IMR-90 (cell line): ENCODE results near the gene SOX5. TPM values are rescaled to one million over a fixed set of nuclear protein-coding genes. Genes with fewer than 3 reads are reported as not detected.

Source experiments
- ATAC-seq: fragments of 200-7000 bp; cut with Tn5 transposase; 2 replicates; pipeline ENCODE4 v1.9.1; 2020; ENCODE audit warnings: low read depth, mild to moderate bottlenecking, moderate library complexity
- BruUV-seq: library from RNA; stranded (reverse); fragments of 400-500 nt; replicated peaks from 2 replicates; lab custom pipeline; 2021; lab: Mats Ljungman, UMichigan
- CTCF ChIA-PET: fragments of 300-600 bp; formaldehyde crosslinking; extraction: SDS; loops from one replicate; lab custom pipeline; 2021; ENCODE audit warnings: antibody characterized with exemption; lab: Yijun Ruan, JAX
- POLR2A ChIA-PET: fragments of 300-600 bp; sonication (Branson Sonifier 250); formaldehyde crosslinking; loops from one replicate; lab custom pipeline; 2022; ENCODE audit warnings: antibody characterized with exemption; ENCODE audit not compliant: unreplicated experiment; lab: Charles Lee
- DNase-seq: peaks from one replicate; pipeline ENCODE4 v3.0.0; 2013
- H2AFZ ChIP-seq: replicated peaks from 2 replicates; pipeline ENCODE3; 2013; ENCODE audit warnings: low read length, mild to moderate bottlenecking; ENCODE audit not compliant: poor library complexity
- H2AK5ac ChIP-seq: 2 replicates; pipeline ENCODE4 v1.6.1; 2013; ENCODE audit warnings: low read depth, low read length, inconsistent platforms
- H2AK9ac ChIP-seq: replicated peaks from 2 replicates; pipeline ENCODE3; 2013; ENCODE audit warnings: mild to moderate bottlenecking, low read depth, low read length, moderate library complexity; ENCODE audit not compliant: poor library complexity
- H2BK120ac ChIP-seq: 2 replicates; pipeline ENCODE4 v1.6.1; 2013; ENCODE audit warnings: low read depth, low read length, inconsistent platforms
- H2BK15ac ChIP-seq: 3 replicates; pipeline ENCODE4 v1.6.1; 2013; ENCODE audit warnings: low read depth, low read length, inconsistent platforms
- H2BK20ac ChIP-seq: 2 replicates; pipeline ENCODE4 v1.6.1; 2013; ENCODE audit warnings: low read depth, mild to moderate bottlenecking, inconsistent platforms, low read length, moderate library complexity
- H2BK5ac ChIP-seq: 2 replicates; pipeline ENCODE4 v1.6.1; 2013; ENCODE audit warnings: mild to moderate bottlenecking, low read depth, low read length, inconsistent platforms; ENCODE audit not compliant: poor library complexity, severe bottlenecking
- H3K14ac ChIP-seq: replicated peaks from 2 replicates; pipeline ENCODE4 v1.6.1; 2013; ENCODE audit warnings: low read depth, low read length, inconsistent platforms
- H3K18ac ChIP-seq: 2 replicates; pipeline ENCODE4 v1.6.1; 2013; ENCODE audit warnings: low read depth, low read length, control low read depth
- H3K23ac ChIP-seq: 2 replicates; pipeline ENCODE4 v1.6.1; 2013; ENCODE audit warnings: low read depth, low read length, inconsistent platforms
- H3K27ac ChIP-seq: 2 replicates; pipeline ENCODE4 v1.5.1; 2013; ENCODE audit warnings: mild to moderate bottlenecking, control low read depth, low read length; ENCODE audit not compliant: insufficient read depth
- H3K27me3 ChIP-seq: 2 replicates; pipeline ENCODE4 v1.6.1; 2013; ENCODE audit warnings: low read length; ENCODE audit not compliant: control insufficient read depth, insufficient read depth
- H3K36me3 ChIP-seq: 2 replicates; pipeline ENCODE4 v1.6.1; 2013; ENCODE audit warnings: low read length, mixed read lengths; ENCODE audit not compliant: control insufficient read depth, insufficient read depth
- H3K4ac ChIP-seq: 2 replicates; pipeline ENCODE4 v1.6.1; 2013; ENCODE audit warnings: low read depth, low read length, inconsistent platforms
- H3K4me1 ChIP-seq: 2 replicates; pipeline ENCODE4 v1.6.1; 2013; ENCODE audit warnings: low read length, mixed read lengths; ENCODE audit not compliant: control insufficient read depth, insufficient read depth
- H3K4me2 ChIP-seq: 2 replicates; pipeline ENCODE4 v1.6.1; 2013; ENCODE audit warnings: low read depth, mild to moderate bottlenecking, control low read depth, low read length, moderate library complexity
- H3K4me3 ChIP-seq: 2 replicates; pipeline ENCODE4 v1.5.1; 2013; ENCODE audit warnings: low read depth, mild to moderate bottlenecking, control low read depth, low read length, moderate library complexity; ENCODE audit not compliant: insufficient read depth
- H3K56ac ChIP-seq: 2 replicates; pipeline ENCODE4 v1.6.1; 2013; ENCODE audit warnings: low read length, inconsistent platforms; ENCODE audit not compliant: insufficient read depth; ENCODE audit errors: extremely low read depth
- H3K79me1 ChIP-seq, 2 experiments: 2 replicates each; pipeline ENCODE4 v1.6.1; 2013; ENCODE audit warnings: low read length in 2 of 2, inconsistent platforms in 1 of 2, low read depth in 1 of 2
- H3K9ac ChIP-seq: 2 replicates; pipeline ENCODE4 v1.6.1; 2013; ENCODE audit warnings: low read depth, low read length, control low read depth
- H3K9me1 ChIP-seq: 2 replicates; pipeline ENCODE4 v1.6.1; 2013; ENCODE audit warnings: low read length, inconsistent platforms; ENCODE audit not compliant: insufficient read depth
- H3K9me3 ChIP-seq: 2 replicates; pipeline ENCODE4 v1.6.1; 2013; ENCODE audit warnings: low read length; ENCODE audit not compliant: control insufficient read depth, insufficient read depth
- H4K20me1 ChIP-seq: 2 replicates; pipeline ENCODE4 v1.6.1; 2013; ENCODE audit warnings: low read length, inconsistent platforms; ENCODE audit not compliant: insufficient read depth
- H4K5ac ChIP-seq: 2 replicates; pipeline ENCODE4 v1.6.1; 2013; ENCODE audit warnings: mild to moderate bottlenecking, low read depth, low read length, control low read depth
- H4K8ac ChIP-seq, 2 experiments: 2 replicates each; pipeline ENCODE4 v1.6.1; 2013; ENCODE audit warnings: low read depth in 2 of 2, low read length in 2 of 2, control low read depth in 1 of 2, inconsistent platforms in 1 of 2
- H4K91ac ChIP-seq: 2 replicates; pipeline ENCODE4 v1.6.1; 2013; ENCODE audit warnings: low read depth, low read length, inconsistent platforms; ENCODE audit not compliant: insufficient read depth
- CHD1 ChIP-seq: IDR thresholded peaks from 2 replicates; pipeline ENCODE4 v1.6.1; 2012; ENCODE audit warnings: low read depth, low read length, improper control_type of control experiment
- RFX5 ChIP-seq: IDR thresholded peaks from 2 replicates; pipeline ENCODE4 v1.8.0; 2012; ENCODE audit warnings: low read depth, mild to moderate bottlenecking, low read length, moderate library complexity
- WGBS, 2 experiments: methylation state at CpG; one replicate each; pipeline versions ENCODE4 v1.1.5 to v1.1.7; 2013; ENCODE audit warnings: missing lambda C conversion rate in 2 of 2; ENCODE audit not compliant: insufficient read length in 1 of 2; ENCODE audit errors: extremely low coverage in 2 of 2; 5-methylcytosine and 5-hydroxymethylcytosine counted together
- dilution Hi-C: fragments of 300-500 bp; cut with HindIII; formaldehyde crosslinking; loops from one replicate; pipeline ENCODE4 v1.14.3; 2018; ENCODE audit warnings: low sequenced_read_pairs; ENCODE audit not compliant: unreplicated experiment
- in situ Hi-C: fragments of 300-500 bp; cut with MboI; formaldehyde crosslinking; loops from 3 replicates; pipeline ENCODE4 v1.14.3; 2019; ENCODE audit warnings: low sequenced_read_pairs, inconsistent platforms, mixed read lengths
- intact Hi-C: fragments of 100-400 bp; cut with micrococcal nuclease; formaldehyde crosslinking; loops from 2 replicates; pipeline ENCODE4 v1.10.0; 2022
- polyA plus RNA-seq, 3 experiments: library from polyadenylated mRNA; depleted of rRNA; stranded (reverse); fragments of >200 nt; gene quantifications; 2 replicates each; pipeline ENCODE4 v1.2.3, GENCODE V29; 2012; ENCODE audit warnings: low replicate concordance in 1 of 3
- total RNA-seq: library from RNA; depleted of rRNA; stranded (reverse); fragments of >200 nt; gene quantifications from 2 replicates; pipeline ENCODE4 v1.2.3, GENCODE V29; 2012

SOX5 gene
- total and polyA plus RNA-seq, 2 of the 4 experiments (the other 2 are of a cell fraction), result 1.1 to 13.1 TPM

GRCh38 chr12:23662966-23663365, 286.5 kb downstream of the SOX5 start:
- no peaks in the 10 kb centered on the region for H3K4me1 ChIP-seq
- no TSS peak for BruUV-seq
- no peak overlapping the region for H4K5ac ChIP-seq
- H3K9ac ChIP-seq, result no peak overlapping the region
- TF ChIP-seq RFX5, result no peak
- TF ChIP-seq CHD1, result no peak
- POLR2A ChIA-PET, result no interaction called here
- H3K14ac ChIP-seq, result no peak overlapping the region
- no peak overlapping the region for H4K91ac ChIP-seq
- no peak for DNase-seq
- H2AFZ ChIP-seq, result no peak overlapping the region
- no peak overlapping the region for H3K4ac ChIP-seq
- no peak overlapping the region for H3K23ac ChIP-seq
- CTCF ChIA-PET, result no interaction called here
- no peak overlapping the region for H2BK120ac ChIP-seq
- WGBS, 2 experiments, result no CpG with 5 or more reads among the region's 3 CpGs
- H2AK9ac ChIP-seq, result no peak overlapping the region
- no peaks in the 10 kb centered on the region for H4K20me1 ChIP-seq
- H3K27ac ChIP-seq, result no peak overlapping the region
- no peak overlapping the region for H2BK15ac ChIP-seq
- H3K79me1 ChIP-seq, result no peaks in the 10 kb centered on the region
- H2AK5ac ChIP-seq, result no peak overlapping the region
- H3K56ac ChIP-seq, result no peak overlapping the region
- H2BK5ac ChIP-seq, result no peak overlapping the region
- H2BK20ac ChIP-seq, result no peak overlapping the region
- no peak overlapping the region for H4K8ac ChIP-seq
- H3K9me1 ChIP-seq, result no peaks in the 10 kb centered on the region; the same call in 1 of the 2 replicates
- H3K36me3 ChIP-seq, result no peaks in the 10 kb centered on the region
- H3K4me3 ChIP-seq, result no peak overlapping the region
- intact Hi-C loops, result no loop called here
- H3K27me3 ChIP-seq, result no peaks in the 10 kb centered on the region
- in situ Hi-C loops, result no loop called here
- no peak overlapping the region for H3K4me2 ChIP-seq
- ATAC-seq, result no peak
- H3K18ac ChIP-seq, result no peak overlapping the region
- H3K9me3 ChIP-seq, result no peaks in the 10 kb centered on the region
- dilution Hi-C loops, result no loop called here
